ENCODE results near the gene COL23A1.

Gene COL23A1

GRCh38 chr5:178389796-178390195 lies 200.4 kb downstream of the COL23A1 start:
- peak overlapping the region in 2 of 3 experiments; percentile 53 to 85 for H3K27ac Mint-ChIP-seq
- H3K27me3 Mint-ChIP-seq (ENCODE audit: low read depth), result peaks cover 11% of the 10 kb centered on the region
- peak overlapping the region in 1 of 3 experiments; percentile 19 for H3K4me3 Mint-ChIP-seq
- no peaks in the 10 kb centered on the region for H3K36me3 Mint-ChIP-seq (ENCODE audit: low read depth)
- TF ChIP-seq CTCF (IDR thresholded peaks at IDR 0.05; ENCODE audit: unreplicated experiment in 3 of 3), result no peak
- H3K4me1 Mint-ChIP-seq, result peaks cover 78% of the 10 kb centered on the region
- H3K9me3 Mint-ChIP-seq, result no peaks in the 10 kb centered on the region

- Mint-ChIP-seq H3K9me3 (no peaks in the 10 kb centered on the region), H3K4me3 (peak overlapping the region in 1 of 3 experiments; percentile 3), H3K27ac (peak overlapping the region in 2 of 3 experiments; percentile 53 to 85), H3K36me3 (ENCODE audit: low read depth) (no peaks in the 10 kb centered on the region), H3K4me1 (peaks cover 82% of the 10 kb centered on the region), H3K27me3 (ENCODE audit: low read depth) (peaks cover 15% of the 10 kb centered on the region)
- TF ChIP-seq CTCF (IDR thresholded peaks at IDR 0.05; ENCODE audit: unreplicated experiment in 3 of 3), result no peak
Observed at GRCh38 chr5:178389026-178389729, 201.0 kb downstream of the COL23A1 start.

- Mint-ChIP-seq H3K4me1 (peaks cover 87% of the 10 kb centered on the region), H3K27me3 (ENCODE audit: low read depth) (peaks cover 15% of the 10 kb centered on the region), H3K27ac (peak overlapping the region; percentile 24 to 67 (median 65)), H3K9me3 (no peaks in the 10 kb centered on the region), H3K4me3 (no peak overlapping the region), H3K36me3 (ENCODE audit: low read depth) (no peaks in the 10 kb centered on the region)
- no peak for TF ChIP-seq CTCF (IDR thresholded peaks at IDR 0.05; ENCODE audit: unreplicated experiment in 3 of 3)
Observed at GRCh38 chr5:178388386-178389025, 201.7 kb downstream of the COL23A1 start.

GRCh38 chr5:178387856-178388190 lies 202.4 kb downstream of the COL23A1 start:
- no peaks in the 10 kb centered on the region for H3K36me3 Mint-ChIP-seq (ENCODE audit: low read depth)
- no peak for TF ChIP-seq CTCF (IDR thresholded peaks at IDR 0.05; ENCODE audit: unreplicated experiment in 3 of 3)
- peak overlapping the region; percentile 24 to 67 (median 65) for H3K27ac Mint-ChIP-seq
- no peaks in the 10 kb centered on the region for H3K9me3 Mint-ChIP-seq
- peaks cover 87% of the 10 kb centered on the region for H3K4me1 Mint-ChIP-seq
- peaks cover 15% of the 10 kb centered on the region for H3K27me3 Mint-ChIP-seq (ENCODE audit: low read depth)
- no peak overlapping the region for H3K4me3 Mint-ChIP-seq

GRCh38 chr5:178387061-178387855 lies 202.9 kb downstream of the COL23A1 start:
- TF ChIP-seq CTCF (IDR thresholded peaks at IDR 0.05; ENCODE audit: unreplicated experiment in 3 of 3), result no peak
- no peaks in the 10 kb centered on the region for H3K9me3 Mint-ChIP-seq
- H3K27ac Mint-ChIP-seq, result peak overlapping the region; percentile 23 to 67 (median 65)

More at GRCh38 chr5:178387061-178387855, 202.9 kb downstream of the COL23A1 start:
- H3K4me3 Mint-ChIP-seq, result peak overlapping the region in 1 of 3 experiments; percentile 15
- peaks cover 15% of the 10 kb centered on the region for H3K27me3 Mint-ChIP-seq (ENCODE audit: low read depth)
- no peaks in the 10 kb centered on the region for H3K36me3 Mint-ChIP-seq (ENCODE audit: low read depth)
- H3K4me1 Mint-ChIP-seq, result peaks cover 87% of the 10 kb centered on the region

Data from nephron (organoid).